ENCODE measurements around the gene RAB40B.

The RAB40B gene

DNA sequence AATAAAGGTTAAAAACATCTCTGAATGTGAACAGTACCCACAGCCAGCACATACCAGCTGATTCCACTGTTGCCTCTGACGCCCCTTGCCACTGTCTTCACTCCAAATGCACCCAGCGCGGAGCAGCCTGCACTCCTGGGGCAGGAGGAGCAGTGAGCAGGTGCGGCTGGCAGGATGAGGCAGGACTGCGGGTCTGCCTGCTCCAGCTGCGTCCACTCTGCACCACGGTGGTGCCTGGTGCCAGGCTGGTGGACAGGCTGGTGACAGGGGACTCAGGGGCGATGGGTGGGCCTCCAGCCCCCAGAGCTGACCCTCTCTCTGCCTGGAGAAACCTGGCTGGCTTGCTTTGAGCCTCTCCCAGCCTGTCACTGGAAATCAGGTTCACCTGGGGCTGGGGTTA, 9.4 kb downstream of the RAB40B start:
- no peak for DNase-seq

DNA sequence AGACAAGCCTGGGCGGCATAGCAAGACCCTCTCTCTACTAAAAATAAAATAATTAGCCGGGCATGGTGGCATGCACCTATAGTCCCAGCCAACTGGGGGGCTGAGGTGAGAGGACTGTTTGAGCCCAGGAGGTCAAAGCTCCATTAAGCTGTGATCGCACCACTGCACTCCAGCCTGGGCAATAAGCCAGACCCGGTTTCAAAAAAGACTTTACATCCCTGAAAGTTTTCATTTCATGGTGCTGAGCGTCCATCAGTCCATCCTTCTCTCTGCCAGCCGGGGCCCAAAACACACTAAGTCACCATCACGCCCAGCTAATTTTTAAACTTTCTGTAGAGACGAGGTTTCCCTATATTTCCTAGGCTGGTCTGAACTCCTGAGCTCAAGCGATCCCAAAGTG, 10.6 kb downstream of the RAB40B start:
- DNase-seq = no peak

DNA sequence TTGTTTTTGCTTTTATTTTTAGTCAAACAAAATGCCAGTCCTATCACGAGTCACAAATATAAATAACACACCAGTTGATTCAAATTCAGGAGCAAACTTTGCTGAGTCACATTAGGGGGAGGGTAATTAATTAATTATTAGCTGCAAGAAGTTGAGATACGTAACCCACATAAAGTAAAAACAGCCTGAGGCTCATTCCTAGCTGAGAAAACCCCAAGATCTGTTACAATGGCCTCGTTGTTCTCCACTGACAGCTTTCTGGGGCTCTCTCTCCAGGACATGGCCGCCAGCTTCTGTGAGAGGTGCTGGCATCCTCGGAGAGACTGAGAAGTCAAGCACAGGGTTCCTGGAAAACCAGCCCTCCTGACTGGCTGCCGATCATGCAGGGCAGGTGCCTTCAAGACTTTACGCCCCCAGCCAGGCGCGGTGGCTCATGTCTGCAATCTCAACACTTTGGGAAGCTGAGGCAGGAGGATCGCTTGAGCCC, 11.1 kb downstream of the RAB40B start:
- DNase-seq = no peak

DNA sequence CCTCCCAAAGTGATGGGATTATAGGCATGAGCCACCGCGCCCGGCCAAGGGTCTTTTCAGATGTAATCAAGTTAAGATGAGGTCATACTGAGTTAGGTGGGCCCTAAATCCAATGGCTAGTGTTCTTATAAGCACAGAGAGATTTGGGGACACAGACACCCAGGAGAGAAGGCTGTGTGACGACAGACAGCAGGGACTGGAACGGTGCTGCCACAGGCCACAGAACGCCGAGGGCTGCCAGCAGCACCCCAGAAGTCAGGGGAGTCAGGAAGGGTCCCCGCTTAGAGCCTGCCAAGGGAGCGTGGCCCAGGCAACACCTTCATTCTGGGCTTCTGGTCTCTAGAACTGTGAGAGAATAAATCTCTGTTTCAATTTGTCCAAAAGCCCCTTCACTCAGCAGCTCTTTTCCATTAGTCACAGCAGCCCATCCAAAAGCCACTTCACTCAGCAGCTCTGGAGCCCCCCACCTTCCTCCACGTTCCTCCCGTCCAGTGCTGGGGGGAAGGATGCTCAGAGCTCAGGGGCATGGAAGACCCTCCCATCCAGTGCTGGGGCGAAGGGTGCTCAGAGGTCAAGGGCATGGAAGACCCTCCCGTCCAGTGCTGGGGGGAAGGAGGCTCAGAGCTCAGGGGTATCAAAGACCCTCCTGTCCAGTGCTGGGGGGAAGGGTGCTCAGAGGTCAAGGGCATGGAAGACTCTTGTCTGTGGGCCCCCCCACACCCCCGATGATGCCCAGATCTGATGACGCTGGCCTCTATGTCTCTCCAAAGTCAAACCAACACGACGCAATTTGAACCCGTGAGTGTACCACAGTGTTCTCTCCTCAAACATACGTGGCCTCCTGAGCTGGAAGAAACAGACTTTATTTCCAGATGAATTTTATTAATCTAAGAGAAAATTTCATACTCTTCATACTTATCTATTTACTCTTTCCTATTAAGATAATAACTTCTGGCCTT, 11.9 kb downstream of the RAB40B start:
- no peak for DNase-seq

DNA sequence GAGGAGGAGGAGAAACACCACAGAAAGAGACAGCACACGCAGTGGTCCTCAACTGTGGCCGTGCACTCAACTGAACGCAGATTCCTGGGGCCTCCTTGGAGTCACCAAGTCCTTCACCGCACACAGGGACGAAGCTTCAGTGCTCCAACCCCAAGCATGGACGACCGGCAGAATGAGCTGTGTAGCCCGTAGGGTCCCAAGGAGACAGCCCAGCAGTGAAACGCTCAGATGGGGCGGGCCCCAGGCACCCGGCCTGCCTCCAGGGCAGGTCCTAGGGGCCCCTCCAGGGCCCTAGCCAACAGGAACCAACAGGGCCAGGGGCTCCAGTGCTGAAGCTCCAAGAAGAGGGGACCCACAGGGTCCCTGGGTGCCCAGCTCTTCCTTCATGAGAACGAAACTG, 13.2 kb downstream of the RAB40B start:
- DNase-seq = no peak

DNA sequence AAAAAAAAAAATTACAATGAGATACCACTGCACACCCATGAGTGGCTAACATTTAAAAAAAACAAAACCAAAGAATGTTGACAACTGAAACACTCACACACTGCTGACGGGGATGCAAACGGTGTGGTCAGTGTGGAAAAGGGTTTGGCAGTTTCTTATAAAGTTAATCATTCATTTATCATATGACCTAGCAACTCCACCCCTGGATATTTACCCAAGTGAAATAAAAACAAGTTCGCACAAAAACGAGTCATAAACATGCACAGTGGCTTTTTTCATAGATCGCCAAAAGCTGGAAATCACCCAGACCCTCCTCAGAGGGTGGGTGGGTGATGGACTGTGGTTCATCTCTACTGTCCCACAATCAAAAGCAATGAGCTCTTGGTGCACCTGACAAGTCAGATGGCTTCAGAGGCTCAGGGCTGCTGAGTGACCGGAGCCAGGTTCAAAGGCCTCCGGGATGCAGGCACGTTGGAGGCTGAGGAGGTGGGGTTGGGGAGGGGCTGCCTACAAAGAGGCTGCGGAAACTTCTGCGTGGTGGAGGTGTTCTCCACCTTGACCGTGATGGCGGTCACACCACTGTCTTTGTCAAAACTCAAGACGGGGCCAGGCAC, 14.2 kb downstream of the RAB40B start:
- DNase-seq = no peak

DNA sequence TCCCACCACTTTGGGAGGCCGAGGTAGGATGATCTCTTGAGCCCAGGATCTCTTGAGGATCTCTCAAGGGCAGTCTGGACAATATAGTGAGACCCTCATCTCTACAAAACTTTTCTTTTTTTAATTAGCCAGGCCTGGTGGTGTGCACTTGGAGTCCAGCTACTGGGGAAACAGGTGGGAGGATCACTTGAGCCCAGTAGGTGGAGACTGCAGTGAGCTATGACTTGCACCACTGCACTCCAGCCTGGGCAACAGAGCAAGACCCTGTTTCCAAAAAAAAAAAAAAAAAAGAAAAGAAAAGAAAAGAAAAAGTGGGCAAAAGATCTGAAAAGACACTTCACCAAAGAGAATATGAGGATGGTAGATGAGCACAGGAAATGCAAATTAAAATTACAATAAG, 15.0 kb downstream of the RAB40B start:
- DNase-seq = no peak

DNA sequence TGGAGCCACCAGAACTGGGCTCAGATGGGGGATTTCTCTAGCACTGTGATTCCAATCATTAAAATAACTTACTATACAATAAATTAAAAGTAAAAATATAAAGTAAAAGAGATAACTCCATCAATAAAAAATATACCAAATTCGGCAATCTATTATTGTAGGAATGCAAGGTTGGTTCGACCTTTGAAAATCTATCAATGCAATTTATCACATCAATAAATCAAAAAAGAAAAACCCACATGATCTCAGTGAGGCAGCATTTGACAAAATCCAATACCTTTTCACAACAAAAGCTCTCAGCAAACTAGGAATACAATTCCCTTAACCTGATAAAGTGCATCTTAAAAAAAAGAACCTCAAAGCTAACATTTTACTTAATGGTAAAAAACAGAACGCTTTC, 17.0 kb downstream of the RAB40B start:
- no peak for DNase-seq

DNA sequence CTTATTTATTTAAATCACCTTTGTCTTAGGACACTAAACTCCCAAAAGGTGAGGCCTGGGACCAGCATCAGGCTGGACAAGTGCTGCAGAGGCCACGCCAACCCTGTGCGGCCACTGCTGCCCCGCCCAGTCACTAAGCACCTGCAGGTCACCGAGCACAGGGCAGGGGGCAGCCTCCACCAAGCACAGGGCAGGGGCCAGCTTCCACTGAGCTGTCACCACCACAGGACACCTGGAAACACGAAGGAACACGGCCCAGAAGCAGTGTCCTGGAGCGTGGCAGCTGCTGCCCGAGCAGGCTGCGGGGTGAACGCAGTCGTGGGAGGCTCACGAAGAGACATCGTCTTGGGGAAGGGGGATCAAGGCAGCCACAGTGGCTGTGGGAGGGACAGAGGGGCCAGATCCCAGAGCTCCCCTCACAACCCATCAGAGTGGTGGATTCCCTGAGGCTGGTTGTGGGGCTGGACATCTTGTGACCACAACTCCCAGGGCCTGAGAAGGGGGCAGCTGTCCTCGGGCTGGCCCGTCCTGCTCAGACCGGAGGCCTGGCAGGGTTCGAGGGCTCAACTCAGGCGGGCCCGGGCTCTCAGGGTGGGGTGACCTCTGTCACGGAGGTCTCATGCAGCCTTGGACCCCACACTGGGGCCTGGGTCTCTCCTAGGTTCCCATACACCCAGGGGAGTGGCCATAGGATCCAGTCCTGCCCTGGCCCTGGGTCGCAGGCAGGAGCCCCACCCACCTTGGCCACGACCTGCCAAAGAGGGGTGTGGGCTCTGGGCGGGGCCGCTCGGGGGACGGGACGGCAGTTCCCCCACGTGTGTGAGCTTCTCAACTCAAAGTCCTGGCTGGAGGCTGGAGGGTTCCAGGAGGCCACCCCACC, 18.7 kb downstream of the RAB40B start:
- no peak for DNase-seq

DNA sequence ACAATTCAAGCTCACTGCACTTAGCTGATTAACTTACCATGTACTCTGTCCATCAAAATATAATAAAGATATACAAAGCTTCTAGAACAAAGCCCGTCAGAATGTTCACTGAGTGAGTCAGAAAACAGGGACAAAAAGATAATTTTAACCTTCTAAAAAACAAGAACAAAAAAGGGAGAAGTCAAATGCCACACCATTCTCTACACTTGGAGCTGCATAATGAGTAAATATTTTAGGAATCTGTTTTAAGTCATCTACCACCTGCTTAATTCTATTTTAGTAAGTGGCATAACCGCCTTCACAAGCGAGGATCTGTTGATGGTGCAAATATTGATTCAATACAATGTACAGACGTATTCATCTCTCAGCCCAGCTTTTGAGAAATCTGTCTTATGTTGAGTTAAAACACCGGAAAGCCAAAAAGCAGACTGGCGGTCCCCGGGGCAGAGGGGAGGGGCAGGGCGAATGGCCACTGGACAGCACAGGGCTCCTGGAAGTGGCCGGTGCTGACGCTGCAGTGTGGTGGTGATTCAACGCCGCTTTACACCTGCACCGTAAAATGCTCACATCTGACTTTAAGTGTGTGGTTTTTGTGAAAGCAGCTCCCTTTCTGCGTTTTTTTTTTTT, 20.1 kb downstream of the RAB40B start:
- DNase-seq = no peak

DNA sequence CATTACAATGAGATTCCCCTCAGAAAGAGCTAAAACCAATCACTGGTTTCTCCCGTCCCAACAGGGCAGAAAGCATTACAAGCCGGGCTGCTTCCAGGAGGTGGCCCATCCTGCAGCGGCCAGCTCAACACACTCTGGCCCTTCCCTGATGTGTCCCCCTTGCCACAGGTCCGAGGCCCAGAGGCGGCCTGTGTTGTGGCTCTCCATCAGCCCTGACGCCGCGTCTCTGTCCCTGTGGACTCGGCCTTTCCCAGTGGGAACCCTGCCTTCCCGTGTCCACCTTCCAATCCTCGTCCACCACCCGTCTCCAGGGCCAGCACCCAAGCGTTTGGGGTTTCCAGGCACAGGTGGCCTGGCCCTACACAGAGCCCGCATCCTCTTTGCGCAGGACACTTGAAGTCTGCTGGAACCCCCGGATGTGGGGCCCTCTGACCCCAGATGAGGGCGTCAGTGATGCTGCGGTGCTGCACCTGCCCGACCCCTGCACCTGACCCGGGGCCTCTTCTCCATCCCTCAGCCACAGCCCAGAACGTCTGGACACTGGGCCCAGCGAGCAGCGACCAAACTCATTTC, 21.1 kb downstream of the RAB40B start:
- no peak for DNase-seq

DNA sequence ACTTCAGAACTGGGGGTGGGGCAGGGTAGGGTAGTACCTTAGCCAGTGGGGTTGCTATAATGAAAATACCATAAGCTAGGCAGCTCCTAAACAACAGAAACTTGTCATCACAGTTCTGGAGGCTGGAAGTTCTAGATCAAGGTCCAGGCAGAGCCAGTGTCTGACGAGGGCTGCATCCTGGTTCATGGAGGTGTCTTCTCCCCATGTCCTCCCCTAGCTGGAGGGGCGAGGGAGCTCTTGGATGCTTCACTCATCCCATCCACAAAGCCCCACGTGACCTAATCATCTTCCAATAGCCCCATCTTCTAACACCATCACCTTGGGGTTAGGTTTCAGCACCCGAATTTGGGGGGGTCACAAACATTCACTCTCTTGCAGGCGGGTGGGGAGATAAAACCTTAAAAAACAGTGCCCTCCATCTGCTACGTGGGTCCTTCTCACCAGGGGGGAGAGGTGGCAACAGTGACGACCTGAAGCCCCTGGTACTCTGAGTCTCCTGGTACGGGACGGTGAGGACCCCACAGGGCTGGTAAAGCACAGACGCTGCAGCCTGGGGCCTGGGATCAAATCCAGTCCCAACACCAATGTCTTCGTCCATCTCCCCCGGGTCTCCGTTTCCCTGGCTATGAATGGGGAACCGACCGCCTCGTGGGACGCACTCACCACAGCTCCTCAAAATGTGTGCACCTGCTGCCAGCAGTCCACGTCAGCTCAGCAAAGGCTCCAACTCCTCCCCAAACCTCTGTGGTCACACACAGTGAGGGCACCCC, 22.8 kb downstream of the RAB40B start:
- no peak for DNase-seq

DNA sequence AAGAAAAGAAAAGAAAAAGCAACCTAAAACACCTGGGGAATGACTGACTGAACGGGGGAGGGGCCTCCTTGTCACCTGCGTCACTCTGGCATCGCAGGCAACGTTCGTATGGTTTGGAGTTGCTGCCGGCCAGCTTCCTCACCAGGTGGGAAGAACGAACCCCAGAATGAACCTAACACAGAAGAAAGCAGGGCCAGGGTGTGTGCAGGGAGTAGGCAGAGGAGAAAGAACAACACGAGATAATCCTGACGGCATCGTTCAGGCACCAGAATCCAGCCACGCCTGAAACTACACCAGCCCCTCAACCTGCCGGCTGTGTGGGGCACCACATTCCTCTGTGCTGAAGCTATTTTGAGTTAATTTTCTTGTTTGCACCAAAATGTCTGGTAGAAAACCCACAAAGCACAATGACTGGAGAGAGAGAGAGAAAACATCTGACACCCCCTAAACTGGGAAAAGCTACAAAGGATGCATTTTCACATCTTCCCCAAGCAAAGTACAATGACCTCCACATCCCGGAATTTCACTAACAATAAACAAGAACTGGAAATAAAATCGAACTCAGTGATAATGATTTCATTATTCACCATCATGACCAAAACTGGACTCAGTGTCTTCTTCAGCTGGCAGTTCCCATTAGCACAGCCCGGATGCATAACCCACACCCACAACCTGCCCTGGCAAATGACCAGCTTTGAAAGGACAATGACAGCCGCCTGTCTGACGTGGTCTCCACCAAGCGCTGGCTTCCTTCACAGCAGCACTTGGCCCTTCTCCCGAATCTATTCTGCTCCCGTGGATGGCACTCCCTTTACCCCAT, 23.6 kb downstream of the RAB40B start:
- DNase-seq = no peak

DNA sequence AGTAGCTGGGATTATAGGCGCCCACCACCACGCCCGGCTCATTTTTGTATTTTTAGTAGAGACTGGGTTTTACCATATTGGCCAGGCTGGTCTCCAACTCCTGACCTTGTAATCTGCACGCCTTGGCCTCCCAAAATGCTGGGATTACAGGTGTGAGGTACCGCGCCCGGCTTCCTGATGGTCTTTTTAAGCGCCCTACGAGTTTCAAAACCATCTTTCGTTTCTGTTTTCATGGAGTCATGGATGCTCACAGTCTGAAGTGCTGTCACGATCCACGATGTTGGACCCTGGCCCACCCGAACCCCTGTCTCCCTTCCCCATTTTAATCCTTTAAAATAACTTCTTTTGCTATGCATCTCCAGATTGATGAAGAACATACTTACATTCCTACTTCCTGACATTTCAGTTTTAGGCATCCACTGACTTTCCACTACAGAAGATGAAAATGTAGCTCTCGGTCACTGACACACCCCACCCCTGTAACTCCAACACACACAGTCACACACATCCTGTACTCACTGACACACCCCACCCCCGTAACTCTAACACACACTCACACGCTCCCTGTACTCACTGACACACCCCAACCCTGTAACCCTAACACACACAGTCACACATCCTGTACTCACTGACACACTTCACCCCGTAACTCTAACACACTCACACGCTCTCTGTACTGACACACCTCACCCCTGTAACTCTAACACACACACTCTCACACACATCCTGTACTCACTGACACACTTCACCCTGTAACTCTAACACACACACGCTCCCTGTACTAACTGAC, 27.6 kb downstream of the RAB40B start:
- DNase-seq = no peak

DNA sequence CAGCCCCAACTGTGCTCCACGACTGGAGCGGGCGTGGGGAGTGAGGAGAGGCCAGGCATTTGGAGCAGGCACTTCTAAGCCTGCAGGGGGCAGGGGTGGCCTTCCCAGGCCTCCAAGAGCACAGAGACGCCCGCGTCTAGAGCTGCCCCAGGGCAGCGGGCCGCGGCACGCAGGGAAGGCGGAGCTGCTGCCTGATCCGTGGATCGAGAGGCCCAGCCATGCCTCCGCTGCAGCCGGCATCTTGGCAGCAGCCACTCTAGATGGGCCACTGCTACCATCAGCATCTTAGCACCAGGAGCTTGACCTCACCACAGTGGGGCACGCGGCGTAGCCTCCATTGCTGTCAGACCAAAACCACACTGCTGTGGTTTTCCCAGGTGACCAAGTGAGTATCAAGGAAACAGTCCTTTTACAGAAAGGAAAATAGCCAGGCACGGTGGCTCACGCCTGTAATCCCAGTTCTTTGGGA, 29.8 kb downstream of the RAB40B start:
- no peak for DNase-seq

DNA sequence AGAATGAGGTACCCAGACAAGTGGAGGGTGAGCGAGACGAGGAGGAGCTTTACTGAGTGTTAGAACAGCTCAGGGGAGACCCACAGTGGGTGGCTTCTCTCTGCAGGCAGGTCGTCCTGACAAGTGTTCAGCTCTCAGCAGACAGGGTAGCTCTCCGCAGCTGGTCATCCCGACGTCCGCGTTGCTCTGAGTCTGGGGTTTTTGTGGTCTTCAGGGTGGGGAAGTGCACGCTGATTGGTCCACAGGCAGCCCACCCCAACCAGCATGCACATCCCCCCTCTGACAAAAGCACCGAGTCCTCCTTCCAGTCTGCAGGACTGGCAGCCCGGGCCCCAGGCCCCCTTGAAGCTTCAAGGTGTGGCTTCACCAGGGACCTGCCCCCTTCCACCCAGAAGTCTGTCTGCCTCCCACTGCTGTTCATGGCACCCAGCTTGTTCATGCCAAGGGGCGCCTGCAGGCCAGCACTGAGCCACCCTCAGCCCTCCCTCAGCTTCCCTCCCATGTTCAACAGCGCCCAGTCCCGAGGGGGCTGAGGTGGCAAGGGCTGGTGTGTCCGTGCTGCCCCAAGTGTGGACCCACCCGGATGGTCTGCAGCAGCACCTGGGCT, 30.4 kb downstream of the RAB40B start:
- DNase-seq = no peak

DNA sequence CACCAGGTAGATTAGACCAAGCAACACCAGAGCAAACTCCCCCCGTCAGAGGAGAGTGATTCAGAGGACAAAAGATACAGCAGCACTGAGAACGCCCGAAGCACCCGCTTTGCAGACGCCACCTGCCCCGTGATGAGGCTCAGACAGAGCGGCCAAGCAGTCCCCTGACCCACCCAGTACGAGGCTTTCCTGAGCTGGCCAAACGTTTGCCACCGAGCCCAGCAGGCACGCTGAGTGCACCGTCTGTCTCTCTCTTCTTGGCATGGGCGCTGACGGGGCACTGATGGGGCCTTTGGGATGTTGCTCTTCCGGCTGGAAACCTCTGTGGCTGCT, 30.9 kb downstream of the RAB40B start:
- no peak for DNase-seq

DNA sequence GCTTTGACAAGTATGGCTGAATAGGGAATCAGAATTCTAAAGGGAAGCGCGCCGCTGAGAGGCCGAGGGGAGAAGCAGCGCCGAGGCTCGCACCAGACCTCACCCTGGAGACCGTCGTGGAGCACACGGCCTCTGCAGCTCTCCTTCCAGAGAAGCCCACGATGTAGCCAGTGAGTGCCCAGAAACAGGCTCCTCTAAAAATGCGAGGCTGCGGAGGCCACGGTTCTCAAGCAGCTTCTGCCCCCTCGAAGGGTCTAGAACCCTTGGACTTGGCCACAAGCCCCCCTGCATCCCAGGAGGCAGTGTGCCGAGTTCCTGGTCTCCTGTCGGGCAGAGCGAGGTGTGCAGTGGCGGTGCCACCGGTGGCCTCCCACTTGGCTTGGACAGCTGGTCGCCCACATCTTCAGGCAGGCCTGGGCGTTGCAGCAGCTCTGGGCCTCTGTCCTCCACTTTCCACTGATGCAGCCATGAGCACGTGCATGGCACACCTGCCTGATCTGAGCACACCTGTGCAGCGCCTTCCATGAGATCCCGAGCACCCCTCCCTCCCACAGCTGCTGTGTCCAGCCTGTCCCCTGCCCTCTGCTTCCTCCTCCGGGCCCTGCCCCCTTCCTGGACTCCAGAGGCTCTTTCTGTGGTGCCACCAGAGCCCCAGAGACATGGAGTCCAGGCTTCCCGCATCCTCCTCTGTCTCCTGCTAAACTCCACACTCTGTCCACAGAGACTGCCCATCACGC, 31.4 kb downstream of the RAB40B start:
- no peak for DNase-seq

DNA sequence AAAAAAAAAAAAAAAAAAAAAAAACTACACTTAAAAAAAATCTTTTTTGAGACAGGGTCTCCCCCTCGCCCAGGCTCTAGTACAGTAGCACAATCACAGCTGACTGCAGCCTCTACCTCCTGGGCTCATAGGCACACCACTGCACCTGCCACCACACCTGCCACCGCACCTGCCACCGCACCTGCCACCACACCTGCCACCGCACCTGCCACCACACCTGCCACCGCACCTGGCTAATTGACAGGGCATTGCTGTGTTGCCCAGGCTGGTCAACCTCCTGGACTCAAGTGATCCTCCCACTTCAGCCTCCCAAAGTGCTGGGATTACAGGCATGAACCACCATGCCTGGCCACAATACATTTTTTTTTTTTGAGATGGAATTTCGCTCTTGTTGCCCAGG, 32.6 kb downstream of the RAB40B start:
- DNase-seq = no peak
